CD4-positive, alpha-beta T cell treated with Interleukin-21 for 1 hour (primary cell): ENCODE measurements around the gene INMT.
A peak's percentile ranks its signal among the peaks of the same experiment; 100 is the strongest.

Experiments used
- DNase-seq: peaks from one replicate; pipeline ENCODE4 v3.0.0-alpha.2; 2020

INMT gene

DNA sequence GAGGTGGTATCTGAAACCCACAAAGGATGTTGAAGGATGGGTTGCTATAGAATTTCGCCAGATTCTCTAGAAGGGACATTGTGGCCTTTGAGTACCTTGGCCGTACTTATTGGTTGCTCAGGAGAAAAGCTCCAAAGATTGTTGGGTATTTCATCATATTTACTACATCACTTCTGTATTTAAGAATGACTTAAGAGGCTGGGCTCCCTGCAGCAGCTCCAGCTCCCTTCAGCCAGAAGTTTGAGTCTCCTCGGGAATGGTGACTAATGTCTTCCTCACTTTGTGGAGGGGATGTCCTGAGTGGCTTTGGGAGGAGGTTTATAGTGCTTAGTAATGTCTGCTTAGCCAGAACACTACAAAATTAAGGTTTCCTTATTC, 37.4 kb downstream of the INMT start:
- DNase-seq: no peak

DNA sequence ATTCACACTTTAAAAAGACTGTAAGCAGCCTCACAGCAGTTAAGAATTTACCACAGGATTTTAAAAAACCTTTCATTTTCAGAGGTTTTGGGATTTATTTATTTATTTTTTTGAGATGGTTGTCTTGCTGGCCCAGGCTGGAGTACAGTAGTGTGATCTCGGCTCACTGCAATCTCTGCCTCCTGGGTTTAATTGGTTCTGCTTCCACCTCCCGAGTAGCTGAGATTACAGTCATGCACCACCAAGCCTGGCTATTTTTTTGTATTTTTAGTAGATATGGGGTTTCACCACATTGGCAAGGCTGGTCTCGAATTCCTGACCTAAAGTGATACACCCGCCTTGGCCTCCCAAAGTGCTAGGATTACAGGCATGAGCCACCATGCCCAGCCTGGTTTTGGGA, 38.4 kb downstream of the INMT start:
- DNase-seq: no peak

DNA sequence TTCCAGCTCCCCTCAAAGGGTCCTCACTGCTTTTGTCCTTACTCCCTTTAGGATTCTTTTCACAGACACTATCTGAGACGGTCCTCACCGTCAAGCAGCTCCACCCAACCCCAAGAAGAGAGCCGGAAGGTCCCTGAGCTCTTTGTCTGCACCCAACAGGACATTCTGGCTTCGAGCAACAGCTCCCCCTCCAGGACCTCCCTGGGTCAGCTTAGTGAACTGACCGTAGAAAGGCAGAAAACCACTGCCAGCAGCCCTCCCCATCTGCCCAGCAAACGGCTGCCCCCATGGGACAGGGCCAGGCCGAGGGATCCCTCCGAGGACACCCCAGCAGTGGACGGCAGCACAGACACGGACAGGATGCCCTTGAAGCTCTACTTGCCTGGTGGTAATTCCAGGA, 39.2 kb downstream of the INMT start:
- no peak for DNase-seq

DNA sequence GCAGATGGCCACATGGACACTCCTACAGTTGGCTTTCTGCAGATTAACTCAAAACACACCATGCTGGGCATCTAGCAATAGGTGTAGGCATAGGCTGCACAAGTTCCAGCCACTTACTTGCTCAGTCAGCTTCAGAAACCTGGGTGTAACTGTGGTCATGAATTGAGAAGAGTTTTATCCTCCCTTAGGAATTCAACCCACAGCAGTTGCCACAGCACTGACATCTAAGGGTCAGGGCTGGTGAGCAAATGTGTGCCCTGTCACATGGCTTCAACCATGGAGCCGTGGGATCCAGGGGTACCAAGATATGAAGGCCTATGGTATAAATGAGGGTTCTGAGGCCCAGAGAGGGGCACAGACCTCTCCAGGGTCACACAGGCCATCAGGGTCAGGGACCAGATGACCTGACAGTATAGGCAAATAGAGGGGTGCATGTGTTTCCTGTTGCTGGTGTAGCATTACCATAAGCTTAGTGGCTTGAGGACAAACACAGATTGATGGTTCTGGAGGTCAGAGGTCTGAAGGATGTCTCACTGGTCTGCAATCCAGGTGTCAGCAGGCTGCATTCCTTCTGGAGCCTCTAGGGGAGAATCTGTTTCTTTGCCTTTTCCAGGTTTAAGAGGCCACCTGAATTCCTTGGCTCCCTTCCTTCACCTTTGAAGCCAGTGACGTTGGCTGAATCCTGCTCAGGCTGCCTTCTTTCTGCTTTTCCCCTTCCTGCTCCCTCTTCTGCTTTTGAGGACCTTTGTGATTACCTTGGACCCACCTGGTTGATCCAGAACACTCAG, 43.4 kb downstream of the INMT start:
- no peak for DNase-seq

DNA sequence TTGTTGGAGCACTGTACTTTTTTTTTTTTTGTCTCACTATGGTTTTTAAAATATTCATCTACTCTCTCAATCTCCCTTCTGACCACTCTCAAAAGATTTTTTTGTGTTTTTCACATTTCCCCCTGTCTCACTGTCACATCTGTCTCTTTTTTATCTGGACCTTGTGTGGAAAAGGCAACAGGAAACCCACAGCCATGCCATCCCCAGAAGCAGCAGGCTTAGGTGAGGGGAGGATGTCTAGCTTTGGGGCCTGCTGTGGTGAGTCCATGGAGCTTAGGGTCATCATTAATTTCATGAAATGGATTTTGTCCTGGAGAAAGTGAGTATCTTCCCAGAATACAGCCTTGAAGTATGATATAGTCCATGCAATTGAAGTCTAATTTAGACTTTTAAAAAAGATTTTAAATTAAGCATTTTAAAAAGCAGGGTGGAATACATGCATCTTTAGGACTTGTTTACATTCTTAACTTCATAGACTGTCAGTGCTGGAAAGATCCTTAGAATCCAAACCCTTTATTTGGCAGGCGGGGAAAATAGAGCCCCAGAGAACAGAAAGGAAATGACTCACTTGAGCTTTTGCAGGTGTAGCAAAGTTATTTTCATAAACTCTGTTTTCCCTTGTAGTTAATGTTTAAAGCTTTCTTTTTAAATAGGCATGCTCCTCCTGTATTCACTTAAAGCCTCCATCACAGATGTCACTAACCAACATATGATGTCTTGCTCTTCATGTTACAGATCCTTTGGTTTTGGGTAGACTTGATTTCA, 44.4 kb downstream of the INMT start:
- no peak for DNase-seq

DNA sequence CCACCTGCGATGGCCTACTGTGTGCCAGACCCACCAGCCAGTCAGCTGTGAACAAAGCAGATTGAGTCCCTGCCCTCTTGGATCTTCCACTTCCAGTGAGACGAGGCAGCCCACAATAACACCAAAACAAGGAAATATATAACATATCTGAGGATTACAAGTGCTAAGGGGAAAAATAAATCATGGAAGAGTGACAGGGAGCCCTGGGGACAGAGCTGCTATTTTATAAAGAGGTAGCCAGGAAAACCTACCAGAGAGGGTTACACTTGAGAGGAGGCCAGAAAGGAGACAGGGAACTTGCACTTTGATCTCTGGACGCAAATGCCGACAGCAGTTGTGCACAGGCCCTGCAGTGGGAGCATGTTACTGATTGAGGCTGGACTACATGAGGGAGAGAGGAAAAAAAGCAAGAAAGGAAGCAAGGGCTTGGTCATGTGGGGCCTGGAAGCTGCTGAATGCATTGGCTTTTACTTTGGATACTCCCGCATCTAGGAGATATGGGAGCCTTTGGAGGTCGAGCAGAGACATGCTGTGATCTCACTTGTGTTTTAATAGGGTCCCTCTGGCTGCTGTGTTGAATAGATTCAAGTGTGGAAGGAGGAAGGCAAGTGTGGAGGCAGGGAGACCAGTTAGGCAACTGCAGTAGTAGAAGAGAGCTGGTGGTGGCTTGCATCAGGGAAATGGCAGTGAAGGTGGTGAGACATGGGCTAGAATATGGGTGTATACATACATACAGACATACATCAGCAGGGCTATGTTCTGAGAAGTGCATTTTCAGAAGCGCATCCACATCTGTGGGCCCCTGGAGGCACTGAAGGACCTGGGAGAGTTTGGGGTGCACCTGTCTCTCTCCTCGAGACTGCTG, 45.5 kb downstream of the INMT start:
- no peak for DNase-seq

DNA sequence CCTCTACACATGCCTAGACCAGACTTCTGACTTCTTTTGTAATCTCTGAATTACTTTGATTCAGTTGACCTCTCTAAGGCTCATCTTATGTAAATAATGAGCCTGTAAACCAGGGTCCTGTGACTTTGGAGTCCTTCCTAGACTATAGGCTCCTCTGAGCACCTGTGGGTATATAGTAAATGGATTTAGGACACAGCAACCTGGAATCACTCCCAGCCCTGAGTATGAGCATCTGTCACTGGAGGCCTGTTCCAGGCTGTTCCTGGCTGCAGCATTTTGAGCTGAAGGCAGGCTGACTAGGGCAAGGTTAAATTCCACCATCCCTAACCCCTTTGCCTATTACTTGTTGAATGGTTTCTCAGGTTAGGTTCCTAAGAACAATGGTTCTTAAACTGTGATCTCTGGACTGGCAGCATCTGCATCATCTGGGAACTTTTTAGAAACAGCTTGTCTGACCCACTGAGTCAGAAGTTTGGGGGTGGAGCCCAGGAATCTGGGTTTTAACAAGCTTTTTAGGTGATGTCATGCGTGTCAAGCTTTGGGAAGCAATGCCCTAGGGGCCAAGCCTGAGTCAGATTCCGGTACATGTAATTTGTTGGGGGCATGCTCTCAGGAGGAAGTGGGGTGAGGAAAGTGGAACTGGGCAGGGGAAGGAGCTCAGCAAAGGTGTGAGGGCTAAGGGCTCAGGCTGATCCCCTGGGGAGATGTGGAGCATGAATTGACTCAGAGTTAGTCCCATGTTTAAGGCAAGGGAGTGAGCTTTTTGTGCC, 47.5 kb downstream of the INMT start:
- no peak for DNase-seq

DNA sequence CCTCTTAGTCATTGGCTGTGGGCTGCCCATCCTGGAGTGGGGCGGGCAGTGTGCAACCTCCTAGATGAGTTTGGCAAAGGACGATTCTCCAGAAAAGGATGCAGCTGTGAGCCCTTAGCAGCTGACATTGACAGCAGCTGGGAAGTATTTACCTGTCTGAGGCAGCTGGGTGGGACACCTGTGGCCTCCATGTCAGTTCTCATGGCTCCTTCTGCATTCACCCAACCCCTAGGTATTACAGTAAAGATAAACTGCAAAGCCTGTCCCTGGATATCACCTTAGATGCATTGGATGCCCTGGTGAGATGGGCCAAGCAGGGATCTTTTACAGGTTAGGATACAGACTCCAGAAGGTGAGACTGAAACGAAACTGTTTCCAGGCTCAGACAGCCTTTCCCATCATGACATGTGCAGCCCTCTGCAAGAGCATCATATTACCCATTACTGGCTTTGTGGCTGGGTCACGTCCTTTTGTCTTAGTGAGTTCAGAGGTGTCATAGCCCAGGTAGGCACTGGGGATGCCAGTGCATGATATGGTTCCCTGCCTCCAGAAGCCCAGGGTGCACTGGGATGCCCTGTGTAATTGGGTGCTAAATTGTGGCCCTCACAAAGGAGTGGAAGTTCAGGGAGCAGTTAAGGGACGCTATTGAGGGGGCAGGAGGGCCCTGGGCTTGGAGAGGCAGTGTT, 48.2 kb downstream of the INMT start:
- no peak for DNase-seq

DNA sequence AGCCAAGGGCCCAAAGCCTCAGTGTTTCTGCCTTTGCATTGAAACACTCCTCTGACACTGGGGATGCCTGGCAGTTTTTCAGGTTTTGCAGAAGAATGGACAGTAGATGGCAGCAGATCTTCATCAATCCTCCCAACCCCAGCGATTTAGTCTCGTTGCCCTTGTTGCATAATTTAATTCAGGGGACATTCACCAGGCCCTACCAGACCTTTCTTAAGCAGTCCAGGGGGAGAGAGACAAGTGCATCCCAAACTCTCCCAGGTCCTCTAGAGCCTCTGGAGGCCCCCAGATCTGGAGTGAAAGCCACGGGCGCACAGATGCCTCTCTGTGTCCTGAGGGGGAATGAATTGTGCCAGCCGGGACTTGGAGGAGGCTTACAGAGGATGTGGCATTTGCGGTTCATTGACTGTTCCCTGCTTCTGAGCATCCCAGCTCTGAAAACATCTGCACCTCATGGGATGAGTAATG, 48.9 kb downstream of the INMT start:
- DNase-seq: peak; percentile 44

DNA sequence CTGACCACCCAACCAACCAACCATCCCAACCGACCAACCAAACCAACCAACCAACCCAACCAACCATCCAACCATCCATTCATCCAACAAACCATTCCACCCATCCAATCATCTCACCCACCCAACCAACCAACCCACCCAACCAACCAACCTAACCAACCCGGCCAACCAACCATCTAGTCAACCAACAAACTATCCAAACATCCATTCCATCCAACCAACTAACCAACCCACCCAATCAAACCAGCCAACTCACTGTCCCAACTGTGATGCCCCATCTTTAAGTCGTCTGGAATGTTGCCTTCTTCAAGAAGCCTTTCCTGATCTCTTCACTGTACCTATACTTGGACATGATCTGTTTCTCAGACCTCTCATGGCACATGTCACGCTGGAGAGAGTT, 50.9 kb downstream of the INMT start:
- DNase-seq: no peak

DNA sequence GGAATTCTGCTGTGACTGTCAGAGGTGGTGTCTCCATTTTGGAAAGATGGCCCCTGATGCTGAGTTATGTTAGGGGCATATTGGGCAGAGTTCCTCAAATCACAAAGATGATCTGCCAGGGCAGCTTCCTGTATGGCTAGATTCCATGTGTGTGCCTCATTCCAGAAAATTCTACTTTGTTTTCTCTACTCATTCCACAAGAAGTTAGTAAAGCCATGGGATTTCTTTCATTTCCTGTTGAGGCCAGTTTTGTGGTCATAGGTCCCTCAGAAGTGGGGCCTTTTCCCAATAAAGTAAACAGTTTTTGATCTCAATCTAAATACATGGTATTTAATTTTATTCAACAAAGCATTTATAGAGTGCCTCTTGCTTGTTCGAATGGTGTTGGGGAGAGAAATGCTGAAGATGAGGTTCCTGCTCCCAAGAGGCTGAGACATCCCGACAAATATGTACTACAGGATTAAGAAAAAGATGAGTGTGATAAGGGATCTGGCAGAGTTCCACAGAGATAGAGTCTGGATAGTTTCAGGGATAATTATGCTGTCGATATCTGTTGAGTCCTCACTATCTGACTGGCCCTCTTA, 52.2 kb downstream of the INMT start:
- DNase-seq: no peak

DNA sequence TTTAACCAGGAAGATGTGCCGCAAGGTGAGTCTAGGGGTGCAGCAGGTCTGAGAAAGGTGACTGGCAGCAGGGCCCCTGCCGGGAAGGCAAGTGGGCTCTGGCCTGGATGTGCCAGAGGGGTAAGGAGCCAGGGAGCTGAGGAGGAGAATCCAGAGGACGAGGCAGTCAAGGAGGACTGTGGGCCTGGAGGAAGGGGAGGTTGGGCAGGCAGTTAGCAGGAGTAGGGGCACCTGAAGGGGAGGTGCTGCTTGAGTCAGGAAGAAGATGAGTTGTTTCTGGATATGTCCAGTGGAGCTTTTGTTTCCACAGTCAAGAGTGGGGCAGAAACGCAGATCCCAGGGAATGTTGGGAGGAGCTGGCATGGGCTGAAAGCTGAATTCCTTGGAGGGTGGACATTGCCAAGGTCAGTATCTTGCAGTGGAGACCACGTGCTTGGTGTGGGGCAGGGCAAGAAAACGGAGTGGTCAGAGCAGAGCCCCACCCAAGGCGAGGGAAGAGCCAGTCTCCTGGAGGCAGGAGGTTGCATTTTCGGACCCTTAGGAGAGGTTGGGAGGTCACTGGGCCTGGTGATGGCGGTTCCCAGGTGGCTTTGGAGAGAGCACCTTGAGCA, 53.3 kb downstream of the INMT start:
- DNase-seq: no peak

DNA sequence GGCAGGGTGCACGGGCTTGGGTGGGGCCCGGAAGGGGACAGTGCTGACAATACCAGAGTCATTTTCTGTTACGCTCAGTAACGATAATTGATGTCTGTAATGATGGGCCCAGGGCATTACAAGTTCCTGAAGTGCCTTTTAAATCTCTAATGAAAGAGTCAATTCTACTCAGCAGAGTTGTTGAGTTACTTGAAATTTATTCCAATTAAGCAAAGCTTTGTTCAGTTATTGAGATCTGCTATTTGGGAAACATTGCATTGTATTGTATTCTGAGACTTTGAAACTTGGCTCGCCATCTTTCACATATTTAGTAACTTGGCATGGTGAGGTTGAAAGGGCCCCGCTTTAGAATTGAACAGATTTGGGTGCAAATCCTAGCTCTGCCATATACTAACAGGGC, 54.0 kb downstream of the INMT start:
- no peak for DNase-seq
